ENCODE measurements around the gene ABCA12.

Gene ABCA12

DNA sequence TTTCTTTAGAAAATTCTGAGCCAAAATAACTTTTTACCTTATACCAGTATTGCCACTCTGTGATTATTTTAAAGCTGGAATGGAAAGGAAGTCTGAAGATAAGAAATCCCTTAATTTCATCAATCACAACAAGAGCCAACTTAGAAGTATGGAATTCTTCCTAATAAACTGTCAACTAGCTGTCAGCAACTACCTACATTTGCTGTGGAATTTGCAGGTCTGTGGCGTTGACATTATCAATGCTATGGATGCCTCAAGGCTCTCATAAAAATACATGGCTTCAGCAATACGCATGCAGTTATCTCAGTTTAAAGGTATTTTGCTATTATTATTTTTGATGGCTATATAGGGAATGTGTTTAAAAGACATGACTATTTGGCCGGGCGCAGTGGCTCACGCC lies 108.5 kb downstream of the ABCA12 start:
- TF ChIP-seq, protein P1, sequence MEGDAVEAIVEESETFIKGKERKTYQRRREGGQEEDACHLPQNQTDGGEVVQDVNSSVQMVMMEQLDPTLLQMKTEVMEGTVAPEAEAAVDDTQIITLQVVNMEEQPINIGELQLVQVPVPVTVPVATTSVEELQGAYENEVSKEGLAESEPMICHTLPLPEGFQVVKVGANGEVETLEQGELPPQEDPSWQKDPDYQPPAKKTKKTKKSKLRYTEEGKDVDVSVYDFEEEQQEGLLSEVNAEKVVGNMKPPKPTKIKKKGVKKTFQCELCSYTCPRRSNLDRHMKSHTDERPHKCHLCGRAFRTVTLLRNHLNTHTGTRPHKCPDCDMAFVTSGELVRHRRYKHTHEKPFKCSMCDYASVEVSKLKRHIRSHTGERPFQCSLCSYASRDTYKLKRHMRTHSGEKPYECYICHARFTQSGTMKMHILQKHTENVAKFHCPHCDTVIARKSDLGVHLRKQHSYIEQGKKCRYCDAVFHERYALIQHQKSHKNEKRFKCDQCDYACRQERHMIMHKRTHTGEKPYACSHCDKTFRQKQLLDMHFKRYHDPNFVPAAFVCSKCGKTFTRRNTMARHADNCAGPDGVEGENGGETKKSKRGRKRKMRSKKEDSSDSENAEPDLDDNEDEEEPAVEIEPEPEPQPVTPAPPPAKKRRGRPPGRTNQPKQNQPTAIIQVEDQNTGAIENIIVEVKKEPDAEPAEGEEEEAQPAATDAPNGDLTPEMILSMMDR (IDR thresholded peaks at IDR 0.05) = no peak

DNA sequence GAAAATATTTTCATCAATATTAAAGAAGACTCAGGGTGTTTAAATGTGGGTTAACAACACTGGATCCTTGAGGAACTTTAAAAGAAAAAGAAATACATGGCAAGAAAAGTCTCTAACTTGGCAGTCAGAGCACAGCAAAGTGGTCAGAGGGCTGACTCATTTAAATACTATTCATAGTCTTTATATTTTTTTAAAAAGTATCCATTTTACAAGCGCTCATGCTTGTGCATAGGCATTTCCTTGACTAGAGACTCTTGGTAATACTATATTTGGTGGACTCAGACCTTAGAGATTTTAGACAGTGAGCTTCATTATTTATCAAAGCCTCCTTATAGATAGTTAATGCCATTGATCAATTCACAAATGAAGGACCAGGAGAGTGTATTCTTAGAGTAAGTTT lies 110.2 kb downstream of the ABCA12 start:
- TF ChIP-seq, protein P1 (IDR thresholded peaks at IDR 0.05) = no peak

DNA sequence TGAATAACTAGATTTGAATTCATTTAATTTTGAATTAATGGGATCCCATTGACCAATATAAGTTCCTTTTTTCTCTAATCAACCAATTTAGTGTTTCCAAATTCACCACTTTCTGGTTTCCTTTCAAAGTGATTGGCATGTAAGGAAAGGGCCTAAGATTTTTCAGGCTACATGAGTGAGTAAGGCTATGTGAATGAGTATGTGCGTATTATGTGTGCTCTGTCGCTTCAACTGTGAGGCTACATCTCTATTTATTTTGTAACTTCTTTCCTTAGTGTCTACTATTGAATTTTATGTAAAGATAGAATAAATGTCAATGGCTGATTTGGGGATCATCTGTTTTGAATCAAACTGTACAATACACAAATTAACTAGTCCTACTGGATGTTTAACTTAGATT lies 110.6 kb downstream of the ABCA12 start:
- TF ChIP-seq, protein P1 (IDR thresholded peaks at IDR 0.05) = no peak

DNA sequence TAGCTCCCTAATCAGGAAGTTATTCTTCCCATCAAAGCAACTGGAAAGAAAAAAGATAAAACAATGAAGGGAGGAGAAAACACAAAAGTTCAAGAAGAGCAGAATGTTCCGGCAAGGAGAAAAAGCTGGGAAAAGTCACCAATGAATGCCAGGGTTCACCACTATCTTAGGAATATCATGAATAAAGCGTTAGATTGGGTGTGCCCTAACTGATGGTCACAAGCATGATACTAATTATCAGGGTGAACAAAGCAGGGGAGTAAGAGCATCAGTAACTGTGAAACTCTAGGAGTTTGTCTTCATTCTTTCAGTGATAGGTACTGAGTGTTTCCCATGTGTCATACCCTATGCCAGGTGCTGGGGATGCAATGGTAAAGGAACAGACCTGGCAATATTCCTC lies 115.5 kb downstream of the ABCA12 start:
- TF ChIP-seq, protein P1 (IDR thresholded peaks at IDR 0.05) = no peak

DNA sequence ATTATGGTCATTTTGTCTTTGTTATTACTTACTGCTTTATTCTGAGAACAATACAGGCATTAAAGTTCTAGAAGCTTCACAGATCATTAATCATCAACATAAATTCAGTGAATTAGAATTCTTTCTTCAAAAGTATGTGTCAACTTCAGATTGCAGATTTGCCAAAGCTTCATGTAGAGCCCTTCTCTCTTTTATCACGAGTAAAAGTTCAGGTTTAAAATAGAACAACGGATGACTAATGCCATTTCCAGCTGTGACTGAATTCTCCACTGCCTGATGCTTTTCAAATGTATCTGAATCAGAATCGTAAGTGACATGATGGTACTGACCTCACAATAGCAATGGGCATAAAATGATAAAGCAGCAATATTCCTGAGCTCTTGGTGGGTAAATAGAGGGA lies 116.0 kb downstream of the ABCA12 start:
- TF ChIP-seq, protein P1 (IDR thresholded peaks at IDR 0.05) = no peak

DNA sequence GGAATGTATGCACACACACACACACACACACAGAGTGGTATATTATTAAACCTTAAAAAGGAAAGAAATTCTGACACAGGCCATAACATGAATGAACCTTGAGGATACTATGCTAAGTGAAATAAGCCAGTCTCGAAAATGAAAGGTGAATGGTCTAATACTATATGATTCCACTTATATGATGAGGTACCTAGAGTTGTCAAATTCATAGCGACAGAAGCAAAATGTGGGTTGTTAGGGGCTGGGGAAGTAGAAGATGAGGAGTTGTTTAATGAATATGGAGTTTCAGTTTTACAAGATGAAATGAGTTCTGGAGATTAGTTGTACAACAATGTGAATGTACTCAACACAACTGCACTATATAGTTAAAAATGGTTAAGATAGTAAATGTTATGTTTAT lies 118.1 kb downstream of the ABCA12 start:
- TF ChIP-seq, protein P1 (IDR thresholded peaks at IDR 0.05) = no peak

DNA sequence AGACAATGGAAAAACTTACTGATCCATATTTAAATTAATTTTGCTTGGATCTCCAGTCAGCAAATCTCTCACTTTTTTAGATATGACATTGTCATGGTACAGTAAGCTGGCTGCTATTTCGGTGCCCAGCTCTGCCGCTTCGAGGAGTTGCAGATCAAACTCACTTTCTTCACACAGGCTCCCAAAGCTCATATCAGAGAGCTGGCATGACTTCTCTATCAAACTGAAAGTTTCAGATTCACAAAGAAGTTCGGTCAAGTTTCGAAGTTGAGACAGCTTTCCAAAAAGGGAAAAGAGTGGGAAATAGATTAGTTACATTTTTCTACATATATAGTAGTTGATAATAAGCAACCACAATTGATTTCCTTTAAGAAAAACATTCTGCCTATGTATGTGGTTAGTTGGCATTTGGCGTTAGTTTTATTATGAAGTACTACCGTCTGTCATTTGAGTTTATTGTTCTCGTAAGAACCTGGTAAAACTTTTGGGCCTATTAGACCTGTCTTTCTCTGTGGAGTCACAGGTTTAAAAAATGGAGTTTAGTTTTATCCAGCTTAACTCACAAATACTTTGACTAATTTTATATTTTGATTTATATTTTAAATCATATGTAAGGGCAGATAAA lies 118.8 kb downstream of the ABCA12 start:
- TF ChIP-seq, protein P1 (IDR thresholded peaks at IDR 0.05) = no peak

DNA sequence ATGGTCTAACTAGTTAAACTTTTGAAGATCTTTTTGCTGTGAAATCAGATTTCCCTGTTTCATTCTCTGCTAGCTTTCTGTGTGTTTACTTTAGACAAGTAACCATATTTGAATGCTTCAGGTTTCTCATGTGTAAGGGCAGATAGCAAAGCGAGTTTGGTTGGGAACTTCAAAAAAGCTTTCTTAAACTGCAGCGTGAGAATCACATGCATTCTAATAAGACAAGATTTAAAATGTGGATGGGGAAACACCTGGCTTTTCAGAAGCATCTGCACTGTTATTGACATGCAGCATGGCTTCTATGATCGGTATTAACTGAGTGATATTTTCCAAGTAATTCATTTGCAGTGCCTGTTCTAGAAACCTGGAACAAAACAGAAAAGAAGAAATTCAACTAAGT lies 119.3 kb downstream of the ABCA12 start:
- TF ChIP-seq, protein P1 (IDR thresholded peaks at IDR 0.05) = no peak
